ENCODE measurements around the gene THSD4.

THSD4 gene

GRCh38 chr15:71485094-71485693, 369.9 kb downstream of the THSD4 start:
- POLR2A ChIA-PET = no interaction called here
- peak; percentile 17 for DNase-seq (ENCODE audit: extremely low spot score)
- TF ChIP-seq CTCF (IDR thresholded peaks at IDR 0.05; ENCODE audit: control extremely low read depth, extremely low read depth, low read depth, missing control alignments) = peak; percentile 33
- CTCF ChIA-PET = interaction anchor here (0.6 to 2.8 kb wide), 11 partner anchors 9 to 424 kb away, joined by 3 to 23 read pairs (median 4); no protein-coding TSS in a partner anchor

- ChIA-PET POLR2A (no interaction called here), CTCF (no interaction called here)
- no peak for TF ChIP-seq CTCF (IDR thresholded peaks at IDR 0.05; ENCODE audit: control extremely low read depth, extremely low read depth, low read depth, missing control alignments)
- no peak for DNase-seq (ENCODE audit: extremely low spot score)
Measured at GRCh38 chr15:71489570-71489969, 374.3 kb downstream of the THSD4 start.

GRCh38 chr15:71493526-71493925, 378.3 kb downstream of the THSD4 start:
- CTCF ChIA-PET = interaction anchor here (0.9 to 2.2 kb wide), 2 partner anchors 9 to 11 kb away, joined by 3 to 23 read pairs; no protein-coding TSS in a partner anchor
- no peak for TF ChIP-seq CTCF (IDR thresholded peaks at IDR 0.05; ENCODE audit: control extremely low read depth, extremely low read depth, low read depth, missing control alignments)
- POLR2A ChIA-PET = no interaction called here
- DNase-seq (ENCODE audit: extremely low spot score) = no peak

GRCh38 chr15:71494563-71495397, 379.5 kb downstream of the THSD4 start:
- TF ChIP-seq CTCF (IDR thresholded peaks at IDR 0.05; ENCODE audit: control extremely low read depth, extremely low read depth, low read depth, missing control alignments) = no peak
- DNase-seq (ENCODE audit: extremely low spot score) = no peak
- ChIA-PET POLR2A (no interaction called here), CTCF (interaction anchor here (2.2 kb wide), 1 partner anchor 10 kb away, joined by 23 read pairs; no protein-coding TSS in a partner anchor)

- ChIA-PET POLR2A (no interaction called here), CTCF (interaction anchor here (1.1 kb wide), 1 partner anchor 18 kb away, joined by 3 read pairs; no protein-coding TSS in a partner anchor)
- no peak for TF ChIP-seq CTCF (IDR thresholded peaks at IDR 0.05; ENCODE audit: control extremely low read depth, extremely low read depth, low read depth, missing control alignments)
- DNase-seq (ENCODE audit: extremely low spot score) = no peak
Measured at GRCh38 chr15:71495398-71495780, 380.1 kb downstream of the THSD4 start.

GRCh38 chr15:71496336-71496955, 381.2 kb downstream of the THSD4 start:
- ChIA-PET POLR2A (no interaction called here), CTCF (interaction anchor here (1.1 kb wide), 1 partner anchor 19 kb away, joined by 3 read pairs; no protein-coding TSS in a partner anchor)

More at GRCh38 chr15:71496336-71496955, 381.2 kb downstream of the THSD4 start:
- no peak for TF ChIP-seq CTCF (IDR thresholded peaks at IDR 0.05; ENCODE audit: control extremely low read depth, extremely low read depth, low read depth, missing control alignments)
- DNase-seq (ENCODE audit: extremely low spot score) = no peak

Measured in GM10248 (cell line).